Mucosa of rectum (tissue), 2 donors: ENCODE data around the gene GAK.

Experiments
- H3K27ac ChIP-seq, 2 donors: one replicate each; pipeline ENCODE4 v1.7.0; 2013; ENCODE audit warnings: inconsistent platforms in 2 of 2, low read depth in 2 of 2, low read length in 2 of 2
- H3K27me3 ChIP-seq, 2 donors: one replicate each; pipeline ENCODE4 v1.7.0; 2013; ENCODE audit warnings: low read length in 2 of 2; ENCODE audit not compliant: control insufficient read depth in 2 of 2, insufficient read depth in 2 of 2
- H3K36me3 ChIP-seq, 2 donors: one replicate each; pipeline ENCODE4 v1.7.0; 2013; ENCODE audit warnings: low read length in 2 of 2; ENCODE audit not compliant: control insufficient read depth in 2 of 2, insufficient read depth in 2 of 2
- H3K4me1 ChIP-seq, 2 donors: one replicate each; pipeline ENCODE4 v1.7.0; 2013; ENCODE audit warnings: low read length in 2 of 2, mild to moderate bottlenecking in 1 of 2; ENCODE audit not compliant: control insufficient read depth in 2 of 2, insufficient read depth in 2 of 2
- H3K4me3 ChIP-seq, 2 donors: one replicate each; pipeline ENCODE4 v1.7.0; 2013; ENCODE audit warnings: low read length in 2 of 2
- H3K9ac ChIP-seq, 2 donors: one replicate each; pipeline ENCODE4 v1.7.0; 2013; ENCODE audit warnings: low read length in 2 of 2, low read depth in 1 of 2, mild to moderate bottlenecking in 1 of 2
- H3K9me3 ChIP-seq, 2 donors: one replicate each; pipeline ENCODE4 v1.7.0; 2013; ENCODE audit warnings: low read length in 2 of 2; ENCODE audit not compliant: control insufficient read depth in 2 of 2
- donor health status: healthy.
- donor health status: Normal muscosa, but diverticular disease.

GAK gene

DNA sequence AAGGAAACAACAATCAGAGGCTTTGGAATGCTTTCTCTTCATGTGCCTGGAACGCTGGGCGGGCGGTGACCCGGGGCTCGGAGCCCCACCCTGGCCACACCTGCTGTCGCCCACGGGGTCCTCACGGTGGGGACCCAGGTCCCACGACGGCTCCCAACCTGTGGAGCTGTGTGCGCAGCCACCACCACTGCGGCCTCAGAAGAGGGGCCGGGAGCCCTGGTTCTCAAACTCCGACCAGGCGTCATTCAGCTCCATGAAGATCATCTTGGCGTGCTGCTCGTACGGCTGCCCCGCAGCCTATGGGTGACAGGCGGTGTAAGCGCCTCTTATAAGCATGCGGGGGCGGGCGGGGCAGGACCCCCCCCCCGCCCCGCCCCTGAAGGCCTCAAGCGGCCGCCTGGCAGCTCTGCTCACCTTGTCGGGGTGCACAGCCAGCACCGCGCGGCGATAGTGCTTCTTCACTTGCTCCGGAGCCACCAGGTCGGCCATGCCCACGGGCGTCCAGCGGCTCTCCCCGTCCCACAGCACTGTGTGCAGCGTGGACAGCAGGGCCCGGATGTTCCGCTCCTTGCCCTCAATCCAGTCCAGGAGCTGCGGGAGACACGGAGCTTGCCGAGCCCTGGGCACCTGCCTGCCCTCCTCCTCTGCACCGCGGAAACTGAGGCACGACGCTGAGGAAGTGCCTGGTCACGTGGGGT, 82.5 kb downstream of the GAK start:
- Histone ChIP-seq H3K9me3 (no peaks in the 10 kb centered on the region), H3K27ac (no peak overlapping the region), H3K36me3 (peaks cover 29 to 36% of the 10 kb centered on the region in 2 donors), H3K4me3 (no peak overlapping the region), H3K9ac (no peak overlapping the region), H3K4me1 (no peaks in the 10 kb centered on the region), H3K27me3 (no peaks in the 10 kb centered on the region)

DNA sequence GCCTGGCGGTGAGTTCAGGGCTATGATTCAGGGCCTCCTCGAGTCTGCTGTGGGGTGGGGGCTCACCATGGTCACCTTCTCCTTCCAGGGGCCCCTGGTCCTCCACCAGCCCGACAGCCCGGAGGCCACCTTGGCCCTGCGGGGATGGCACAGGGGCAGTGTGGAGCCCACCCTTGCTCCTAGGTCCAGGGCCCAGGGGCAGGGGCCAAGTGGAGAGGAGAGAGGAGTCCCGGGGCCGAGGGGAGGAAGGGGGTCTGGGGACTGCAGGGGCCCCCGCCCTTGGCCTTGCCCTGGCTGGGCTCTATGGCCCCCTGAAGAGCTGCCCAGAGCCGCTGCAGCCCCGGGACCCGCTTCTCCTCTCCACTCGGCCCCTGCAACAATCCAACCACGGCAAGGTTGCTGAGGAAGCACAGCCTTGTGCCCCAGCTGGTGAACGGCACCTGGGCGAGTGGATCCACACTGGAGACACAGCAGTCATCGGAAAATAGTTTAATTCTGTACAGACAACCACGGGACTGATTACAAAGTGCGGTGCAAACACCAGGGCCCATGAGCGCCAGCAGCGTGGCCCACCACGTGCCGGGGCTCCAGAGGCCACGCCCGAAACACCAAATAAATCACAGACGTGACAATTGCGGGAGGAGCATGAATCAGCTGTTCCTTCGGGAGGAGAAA, 83.2 kb downstream of the GAK start:
- no peak overlapping the region for H3K4me3 ChIP-seq
- peaks cover 29 to 33% of the 10 kb centered on the region in 2 donors for H3K36me3 ChIP-seq
- no peaks in the 10 kb centered on the region for H3K27me3 ChIP-seq
- H3K9ac ChIP-seq, result no peak overlapping the region
- H3K4me1 ChIP-seq, result no peaks in the 10 kb centered on the region
- H3K27ac ChIP-seq, result no peak overlapping the region
- no peaks in the 10 kb centered on the region for H3K9me3 ChIP-seq

DNA sequence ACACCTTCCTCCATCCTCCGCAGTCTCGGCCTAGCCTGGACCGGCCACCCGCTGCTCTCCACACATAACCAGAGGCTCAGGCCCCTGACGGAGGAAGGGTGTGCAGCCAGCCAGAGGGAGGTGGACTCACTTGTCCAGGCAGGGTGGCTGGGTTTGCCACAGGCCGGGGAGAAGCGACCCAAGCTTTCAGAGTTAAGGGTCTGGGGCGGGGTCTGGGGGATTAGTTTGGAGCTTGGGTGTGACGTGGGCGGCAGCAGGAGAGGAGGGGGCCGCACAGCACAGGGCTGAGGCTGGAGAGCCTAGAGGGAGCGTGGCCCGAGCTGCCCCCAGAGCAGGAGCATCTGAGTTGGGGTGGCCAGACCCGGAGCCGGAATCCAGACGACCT, 83.8 kb downstream of the GAK start:
- Histone ChIP-seq H3K4me1 (no peaks in the 10 kb centered on the region), H3K36me3 (peaks cover 28 to 33% of the 10 kb centered on the region in 2 donors), H3K9me3 (no peaks in the 10 kb centered on the region), H3K27ac (no peak overlapping the region), H3K4me3 (no peak overlapping the region), H3K9ac (no peak overlapping the region), H3K27me3 (no peaks in the 10 kb centered on the region)

DNA sequence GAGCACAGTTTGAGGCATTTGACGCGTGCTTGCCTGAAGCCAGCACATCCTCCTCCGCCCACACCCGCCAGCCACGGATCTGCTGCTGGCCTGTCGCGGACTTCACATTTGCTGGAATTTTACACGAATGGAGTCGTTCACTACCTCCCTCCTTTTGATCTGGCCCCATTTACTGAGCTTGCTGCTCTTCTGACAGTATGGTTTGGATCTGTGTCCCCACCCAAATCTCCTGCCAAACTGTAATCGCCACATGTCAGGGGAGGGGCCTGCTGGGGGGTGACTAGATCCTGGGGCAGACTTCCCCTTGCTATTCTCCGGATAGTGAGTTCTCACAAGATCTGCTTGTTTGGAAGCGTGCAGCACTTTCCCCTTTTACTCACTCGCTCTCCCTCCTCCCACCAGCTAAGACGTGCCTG, 86.3 kb downstream of the GAK start:
- peaks cover 18% of the 10 kb centered on the region in 2 donors for H3K36me3 ChIP-seq
- no peaks in the 10 kb centered on the region for H3K4me1 ChIP-seq
- no peak overlapping the region for H3K27ac ChIP-seq
- H3K9ac ChIP-seq, result no peak overlapping the region
- H3K4me3 ChIP-seq, result no peak overlapping the region
- H3K9me3 ChIP-seq, result no peaks in the 10 kb centered on the region
- H3K27me3 ChIP-seq, result no peaks in the 10 kb centered on the region

DNA sequence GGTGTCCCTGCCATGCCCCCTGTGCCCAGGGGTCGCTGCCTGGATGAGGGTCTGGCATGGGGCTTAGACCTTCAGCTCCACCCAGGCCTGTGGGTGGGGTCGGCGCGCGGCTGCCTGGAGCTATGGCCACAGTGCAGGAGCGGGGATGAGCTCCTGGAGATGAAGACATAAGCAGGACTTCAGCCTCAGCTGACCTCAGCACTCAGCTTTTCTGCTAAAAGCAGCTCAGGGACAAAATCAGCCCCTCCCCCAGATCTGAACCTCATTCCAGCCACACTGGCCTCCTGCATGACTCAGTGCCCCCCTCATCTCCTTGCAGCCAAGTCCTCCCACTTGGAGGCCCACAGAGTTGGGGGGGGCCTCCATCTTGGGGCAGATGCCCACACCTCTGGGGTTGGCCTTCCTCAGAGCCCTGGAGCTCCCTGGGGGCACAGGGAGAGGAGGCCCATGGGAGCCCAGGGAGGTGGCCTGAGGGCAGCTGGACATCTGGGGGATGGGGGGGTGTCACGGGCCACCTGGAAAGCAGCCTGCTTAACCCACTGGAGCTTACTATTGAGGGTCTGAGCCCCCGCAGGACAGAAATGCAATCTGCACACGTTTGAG, 86.8 kb downstream of the GAK start:
- no peak overlapping the region for H3K9ac ChIP-seq
- peaks cover 17 to 18% of the 10 kb centered on the region in 2 donors for H3K36me3 ChIP-seq
- H3K9me3 ChIP-seq, result no peaks in the 10 kb centered on the region
- no peak overlapping the region for H3K4me3 ChIP-seq
- no peak overlapping the region for H3K27ac ChIP-seq
- H3K27me3 ChIP-seq, result no peaks in the 10 kb centered on the region
- H3K4me1 ChIP-seq, result no peaks in the 10 kb centered on the region

DNA sequence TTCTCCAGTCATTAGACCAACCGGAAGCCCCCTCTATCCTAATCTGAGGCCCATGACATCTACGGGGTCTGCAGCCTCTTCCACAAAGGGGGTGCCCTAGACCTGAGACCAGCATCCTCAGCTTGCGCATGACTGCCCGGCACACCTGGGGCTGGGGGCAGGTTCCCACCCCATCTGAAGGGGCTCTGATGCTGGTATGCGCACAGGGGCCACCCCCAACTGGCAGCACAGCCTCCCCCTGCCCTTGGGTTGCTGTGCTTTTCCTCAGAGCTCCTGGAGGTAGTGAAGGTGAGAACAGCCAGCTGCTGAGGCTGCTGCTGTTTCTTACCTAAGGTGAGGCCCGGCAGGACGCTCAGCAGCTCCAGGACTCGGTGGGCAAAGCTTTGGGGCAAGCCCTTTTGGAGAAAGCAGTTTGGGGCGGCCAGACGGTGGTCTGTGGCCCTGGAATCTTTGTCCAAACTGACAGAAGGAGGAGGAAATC, 87.3 kb downstream of the GAK start:
- H3K27ac ChIP-seq, result no peak overlapping the region
- H3K36me3 ChIP-seq, result peaks cover 12 to 14% of the 10 kb centered on the region in 2 donors
- no peaks in the 10 kb centered on the region for H3K4me1 ChIP-seq
- H3K9me3 ChIP-seq, result no peaks in the 10 kb centered on the region
- no peaks in the 10 kb centered on the region for H3K27me3 ChIP-seq
- no peak overlapping the region for H3K9ac ChIP-seq
- H3K4me3 ChIP-seq, result no peak overlapping the region

DNA sequence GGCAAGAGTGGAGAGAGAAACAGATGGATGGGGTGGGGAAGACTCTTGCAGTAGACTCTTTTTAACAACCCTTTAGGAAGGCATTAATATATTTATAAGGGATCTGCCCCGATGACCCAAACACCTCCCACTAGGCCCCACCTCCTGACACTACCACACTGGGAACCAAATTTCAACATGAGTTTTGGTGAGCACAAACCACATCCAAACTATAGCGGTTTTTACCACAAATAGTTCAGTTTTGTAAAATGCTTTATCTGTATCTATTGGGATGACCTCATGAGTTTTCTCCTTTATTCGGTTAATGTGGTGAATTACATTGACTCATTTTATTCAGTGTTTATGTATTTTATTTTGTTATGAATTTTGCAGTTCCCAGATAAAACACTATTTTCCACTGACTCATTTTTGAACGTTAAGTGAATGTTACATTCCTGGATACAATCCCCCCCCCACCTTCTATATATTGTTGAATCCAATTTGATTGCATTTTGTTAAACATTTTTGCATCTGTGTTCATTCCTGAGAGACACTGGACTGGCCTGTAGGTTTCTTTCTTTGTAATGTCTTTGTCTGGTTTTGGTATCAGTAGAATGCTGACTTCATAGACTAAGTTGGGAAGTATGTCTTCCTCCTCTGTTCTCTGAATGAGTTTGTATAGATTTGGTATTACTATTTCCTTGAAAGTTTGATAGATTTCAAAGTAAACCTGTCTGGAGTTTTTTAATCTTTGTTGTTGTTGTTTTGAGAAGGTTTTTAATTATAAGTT, 92.3 kb downstream of the GAK start:
- Histone ChIP-seq H3K4me1 (no peaks in the 10 kb centered on the region), H3K27me3 (no peaks in the 10 kb centered on the region), H3K9ac (no peak overlapping the region), H3K27ac (no peak overlapping the region), H3K4me3 (no peak overlapping the region), H3K36me3 (no peaks in the 10 kb centered on the region), H3K9me3 (peaks cover 0 to 2% of the 10 kb centered on the region in 2 donors)

DNA sequence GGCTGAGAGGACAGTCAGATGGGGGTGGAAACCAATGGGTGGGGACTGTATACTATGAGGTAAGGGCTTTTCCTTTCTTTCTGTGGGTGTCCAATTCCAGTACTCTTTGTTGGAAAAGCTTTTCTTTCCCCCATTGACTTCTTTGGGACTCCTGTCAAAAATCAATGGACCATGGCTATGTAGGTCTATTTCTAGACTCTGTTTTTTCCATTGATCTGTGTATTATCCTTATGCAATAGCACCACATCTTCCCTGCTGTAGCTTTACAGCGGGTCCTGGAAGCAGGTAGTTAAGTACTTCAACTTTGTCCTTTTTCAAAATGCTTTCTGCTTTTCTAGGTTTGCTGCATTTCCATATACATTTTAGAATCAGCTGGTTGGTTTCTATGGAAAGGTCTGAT, 94.3 kb downstream of the GAK start:
- no peaks in the 10 kb centered on the region for H3K36me3 ChIP-seq
- H3K4me1 ChIP-seq, result no peaks in the 10 kb centered on the region
- H3K27ac ChIP-seq, result no peak overlapping the region
- H3K27me3 ChIP-seq, result no peaks in the 10 kb centered on the region
- no peak overlapping the region for H3K4me3 ChIP-seq
- H3K9me3 ChIP-seq, result peaks cover 0 to 2% of the 10 kb centered on the region in 2 donors
- H3K9ac ChIP-seq, result no peak overlapping the region

DNA sequence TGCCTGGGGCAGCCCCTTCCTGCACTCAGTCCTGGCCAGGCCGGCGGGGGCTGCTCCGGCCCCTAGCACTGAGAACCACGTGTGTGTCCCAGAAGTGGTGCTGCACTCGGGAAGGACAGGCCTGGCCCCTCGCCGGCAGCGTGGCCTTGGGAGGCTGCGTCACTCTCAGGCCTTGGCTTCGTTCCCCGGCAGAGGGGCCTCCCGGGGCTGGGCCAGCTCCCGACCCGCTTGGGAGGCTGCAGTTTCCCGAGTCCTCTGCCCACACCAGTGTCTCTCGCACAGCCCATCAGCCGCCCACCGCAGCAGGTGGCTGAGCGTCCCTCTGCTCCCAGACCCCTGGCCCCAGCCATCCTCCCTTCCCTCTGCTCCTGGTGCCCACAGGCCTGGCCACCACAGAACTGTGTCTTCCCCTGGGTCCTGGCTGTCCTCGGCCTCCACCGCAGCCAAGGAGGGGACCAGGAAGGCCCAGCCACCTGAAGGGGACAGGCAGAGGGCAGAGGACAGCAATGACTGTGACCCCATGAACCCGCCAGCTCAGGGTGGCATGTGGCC, 95.3 kb downstream of the GAK start:
- no peak overlapping the region for H3K27ac ChIP-seq

More for the DNA sequence above, 95.3 kb downstream of the GAK start:
- Histone ChIP-seq H3K4me3 (no peak overlapping the region), H3K4me1 (no peaks in the 10 kb centered on the region), H3K36me3 (no peaks in the 10 kb centered on the region), H3K9me3 (peaks cover 0 to 2% of the 10 kb centered on the region in 2 donors), H3K9ac (no peak overlapping the region), H3K27me3 (no peaks in the 10 kb centered on the region)
